ENCODE results near the gene PSMD9.
"Not testable (repeated sequence)": the region's sequence is repeated elsewhere in the genome, so short reads cannot be mapped to it uniquely, and the experiment has no call there.

Gene PSMD9

GRCh38 chr12:121888478-121889273 lies at the start of gene PSMD9:
TSS of gene PSMD9 (plus strand) at chr12:121888790. CDS start at chr12:121888857, 67 bp downstream.
- DNase-seq (ENCODE audit: low read depth in 2 of 2), result peak; percentile 93 to 94

- peak; percentile 93 for DNase-seq (ENCODE audit: low read depth in 2 of 2)
These were observed 49.2 kb upstream of the PSMD9 start for GRCh38 chr12:121839106-121839992.

- DNase-seq (ENCODE audit: low read depth in 2 of 2), result no peak
These were observed 48.4 kb upstream of the PSMD9 start for GRCh38 chr12:121839993-121840761.

- DNase-seq (ENCODE audit: low read depth in 2 of 2), result no peak
These were observed 45.2 kb upstream of the PSMD9 start for GRCh38 chr12:121843236-121843982.

- no peak for DNase-seq (ENCODE audit: low read depth in 2 of 2)
These were observed 42.9 kb upstream of the PSMD9 start for GRCh38 chr12:121845701-121846100.

GRCh38 chr12:121849211-121849610 lies 39.4 kb upstream of the PSMD9 start:
- no peak for DNase-seq (ENCODE audit: low read depth in 2 of 2)

- no peak for DNase-seq (ENCODE audit: low read depth in 2 of 2)
These were observed 38.9 kb upstream of the PSMD9 start for GRCh38 chr12:121849665-121850064.

- DNase-seq (ENCODE audit: low read depth in 2 of 2), result not testable (repeated sequence)
These were observed 36.2 kb upstream of the PSMD9 start for GRCh38 chr12:121852392-121852791.

GRCh38 chr12:121857322-121858246 lies 31.0 kb upstream of the PSMD9 start:
- no peak for DNase-seq (ENCODE audit: low read depth in 2 of 2)

- DNase-seq (ENCODE audit: low read depth in 2 of 2), result no peak
These were observed 30.3 kb upstream of the PSMD9 start for GRCh38 chr12:121858318-121858661.

GRCh38 chr12:121858662-121859572 lies 29.7 kb upstream of the PSMD9 start, which contains the start of gene HPD:
TSS of gene HPD (minus strand) at chr12:121858859. CDS start at chr12:121858823, 36 bp downstream.
- DNase-seq (ENCODE audit: low read depth in 2 of 2), result peak; percentile 31 to 36

- DNase-seq (ENCODE audit: low read depth in 2 of 2), result no peak
These were observed 28.3 kb upstream of the PSMD9 start for GRCh38 chr12:121860257-121860656.

GRCh38 chr12:121860699-121861098 lies 27.9 kb upstream of the PSMD9 start:
- not testable (repeated sequence) for DNase-seq (ENCODE audit: low read depth in 2 of 2)

GRCh38 chr12:121861636-121862254 lies 26.8 kb upstream of the PSMD9 start:
- DNase-seq (ENCODE audit: low read depth in 2 of 2), result no peak

- DNase-seq (ENCODE audit: low read depth in 2 of 2), result peak in 1 of 2 experiments; percentile 17
These were observed 22.3 kb upstream of the PSMD9 start for GRCh38 chr12:121866331-121866730.

- DNase-seq (ENCODE audit: low read depth in 2 of 2), result not testable (repeated sequence)
These were observed 19.4 kb upstream of the PSMD9 start for GRCh38 chr12:121869229-121869628.

GRCh38 chr12:121871467-121871866 lies 17.1 kb upstream of the PSMD9 start:
- no peak for DNase-seq (ENCODE audit: low read depth in 2 of 2)

GRCh38 chr12:121872546-121873215 lies 15.9 kb upstream of the PSMD9 start:
- DNase-seq (ENCODE audit: low read depth in 2 of 2), result peak; percentile 83 to 84
